GM23338 (cell line): ENCODE measurements around the gene FPGS. TPM values are rescaled to one million over a fixed set of nuclear protein-coding genes. Genes with fewer than 3 reads are reported as not detected.

Experiments
- ATAC-seq: fragments of 200-7000 bp; cut with Tn5 transposase; 3 replicates; pipeline ENCODE4 v1.9.1; 2020
- DNase-seq: peaks from one replicate; pipeline ENCODE4 v3.0.0-alpha.2; 2015; ENCODE audit warnings: low spot score
- H2AFZ ChIP-seq: fragments of 200-600 bp; sonication (generic); 2 replicates; pipeline ENCODE4 v1.8.0; 2016; ENCODE audit warnings: antibody characterized with exemption, mild to moderate bottlenecking, moderate library complexity
- H3F3A ChIP-seq: fragments of 200-600 bp; sonication (generic); replicated peaks from 2 replicates; pipeline ENCODE4 v1.8.0; 2017; ENCODE audit warnings: antibody characterized with exemption, mixed run types, low read depth
- H3K27ac ChIP-seq: fragments of 200-600 bp; sonication (generic); 2 replicates; pipeline ENCODE4 v1.6.1; 2016; ENCODE audit warnings: low read depth
- H3K27me3 ChIP-seq: fragments of 200-600 bp; sonication (generic); 2 replicates; pipeline ENCODE4 v1.8.0; 2016; ENCODE audit warnings: mild to moderate bottlenecking, mixed run types, moderate library complexity; ENCODE audit not compliant: insufficient read depth
- H3K36me3 ChIP-seq: fragments of 200-600 bp; sonication (generic); 2 replicates; pipeline ENCODE4 v1.8.0; 2016; ENCODE audit warnings: mild to moderate bottlenecking; ENCODE audit not compliant: insufficient read depth
- H3K4me1 ChIP-seq: fragments of 200-600 bp; sonication (generic); 2 replicates; pipeline ENCODE4 v1.8.0; 2016; ENCODE audit warnings: mild to moderate bottlenecking, moderate library complexity; ENCODE audit not compliant: insufficient read depth
- H3K4me2 ChIP-seq: fragments of 200-600 bp; sonication (generic); 2 replicates; pipeline ENCODE4 v1.7.1; 2017; ENCODE audit warnings: mixed run types
- H3K4me3 ChIP-seq: fragments of 200-600 bp; sonication (generic); 2 replicates; pipeline ENCODE4 v1.6.1; 2016; ENCODE audit warnings: mixed run types
- H3K79me2 ChIP-seq: fragments of 200-600 bp; sonication (generic); replicated peaks from 2 replicates; pipeline ENCODE4 v1.8.0; 2017; ENCODE audit warnings: mild to moderate bottlenecking; ENCODE audit not compliant: insufficient read depth
- H3K9me2 ChIP-seq: fragments of 200-600 bp; sonication (generic); 2 replicates; pipeline ENCODE4 v1.8.0; 2017; ENCODE audit not compliant: insufficient read depth
- H4K20me1 ChIP-seq: fragments of 200-600 bp; sonication (generic); replicated peaks from 2 replicates; pipeline ENCODE4 v1.8.0; 2017; ENCODE audit warnings: mild to moderate bottlenecking; ENCODE audit not compliant: insufficient read depth
- H3K27ac Mint-ChIP-seq: 2 replicates; pipeline ENCODE4 v1.8.0; 2020; ENCODE audit warnings: inconsistent platforms, mild to moderate bottlenecking, moderate library complexity, mixed read lengths
- H3K27me3 Mint-ChIP-seq: 3 replicates; pipeline ENCODE4 v1.8.0; 2022; ENCODE audit warnings: low read depth, mild to moderate bottlenecking, moderate library complexity, mixed read lengths, inconsistent platforms; ENCODE audit not compliant: insufficient read depth, poor library complexity
- H3K36me3 Mint-ChIP-seq: 3 replicates; pipeline ENCODE4 v1.8.0; 2021; ENCODE audit warnings: low read depth, mild to moderate bottlenecking, inconsistent platforms, moderate library complexity, mixed read lengths
- H3K4me1 Mint-ChIP-seq: 3 replicates; pipeline ENCODE4 v1.8.0; 2020; ENCODE audit warnings: mild to moderate bottlenecking, inconsistent platforms, mixed read lengths
- H3K4me3 Mint-ChIP-seq: 3 replicates; pipeline ENCODE4 v1.8.0; 2021; ENCODE audit warnings: moderate library complexity, mild to moderate bottlenecking, inconsistent platforms, mixed read lengths
- H3K9me3 Mint-ChIP-seq: 3 replicates; pipeline ENCODE4 v1.8.0; 2020; ENCODE audit warnings: moderate library complexity, mild to moderate bottlenecking, inconsistent platforms, mixed read lengths
- CREB1 ChIP-seq: fragments of 250-450 bp; sonication (Bioruptor Pico); IDR thresholded peaks from 2 replicates; pipeline ENCODE4 v1.5.0; 2020; ENCODE audit warnings: low read depth, mild to moderate bottlenecking, moderate library complexity
- EZH2 ChIP-seq: fragments of 200-600 bp; sonication (generic); IDR thresholded peaks from one replicate; pipeline ENCODE4 v1.8.0; 2017; ENCODE audit warnings: antibody characterized with exemption, mild to moderate bottlenecking, low read depth; ENCODE audit not compliant: unreplicated experiment
- EZH2phosphoT487 ChIP-seq: fragments of 200-600 bp; sonication (generic); IDR thresholded peaks from one replicate; pipeline ENCODE4 v1.8.1; 2018; ENCODE audit warnings: antibody characterized with exemption; ENCODE audit not compliant: unreplicated experiment
- JUNB ChIP-seq: IDR thresholded peaks from one replicate; pipeline ENCODE4 v1.6.1; 2016; ENCODE audit warnings: antibody characterized with exemption; ENCODE audit not compliant: unreplicated experiment
- NANOG ChIP-seq: IDR thresholded peaks from 2 replicates; pipeline ENCODE4 v1.6.1; 2016; ENCODE audit warnings: antibody characterized with exemption, borderline replicate concordance
- POLR2AphosphoS5 ChIP-seq: IDR thresholded peaks from 2 replicates; pipeline ENCODE4 v1.6.1; 2016; ENCODE audit warnings: antibody characterized with exemption, low read depth
- STAT1 ChIP-seq: IDR thresholded peaks from one replicate; pipeline ENCODE4 v1.6.1; 2016; ENCODE audit warnings: antibody characterized with exemption; ENCODE audit not compliant: unreplicated experiment
- ZNF114 ChIP-seq: fragments of 250-450 bp; sonication (Bioruptor Pico); IDR thresholded peaks from 2 replicates; pipeline ENCODE4 v1.5.0; 2020; ENCODE audit warnings: mild to moderate bottlenecking, moderate library complexity
- ZNF331 ChIP-seq: fragments of 250-450 bp; sonication (Bioruptor Pico); IDR thresholded peaks from 2 replicates; pipeline ENCODE4 v1.5.0; 2020; ENCODE audit warnings: low read depth, mild to moderate bottlenecking, moderate library complexity
- polyA plus RNA-seq: library from polyadenylated mRNA; unstranded; fragments of >200 nt; fragmentation: Nextera tagmentation; extraction: Ambion mirVana; gene quantifications from 2 replicates; pipeline ENCODE4 v1.2.1, GENCODE V29; 2016
- total RNA-seq: library from RNA; depleted of rRNA; stranded (reverse); fragments of >200 nt; shearing (Covaris generic); gene quantifications from 2 replicates; pipeline ENCODE4 v1.2.3, GENCODE V29; 2014
- TF ChIP-seq, protein P1 (sequence below): IDR thresholded peaks from one replicate; pipeline ENCODE4 v1.6.1; 2018; ENCODE audit warnings: antibody characterized with exemption; ENCODE audit not compliant: unreplicated experiment
- TF ChIP-seq, protein P2 (sequence below): IDR thresholded peaks from 2 replicates; pipeline ENCODE4 v1.6.1; 2016; ENCODE audit warnings: antibody characterized with exemption
- TF ChIP-seq, protein P3 (sequence below), 2 experiments: fragments of 200-600 bp in 1 of 2; sonication (generic) in 1 of 2; conservative IDR thresholded peaks; 2 replicates each; pipeline versions ENCODE4 v1.5.1 to v1.6.1; 2016 to 2017; ENCODE audit warnings: antibody characterized with exemption in 2 of 2, low read depth in 2 of 2, mild to moderate bottlenecking in 2 of 2, moderate library complexity in 1 of 2
- TF ChIP-seq, protein P4 (sequence below): fragments of 250-450 bp; sonication (Bioruptor Pico); IDR thresholded peaks from 2 replicates; pipeline ENCODE4 v1.5.0; 2020; ENCODE audit warnings: mild to moderate bottlenecking, moderate library complexity

Gene FPGS
- total and polyA plus RNA-seq, 2 experiments from 2014 or later: 40.7 to 87.2 TPM

DNA sequence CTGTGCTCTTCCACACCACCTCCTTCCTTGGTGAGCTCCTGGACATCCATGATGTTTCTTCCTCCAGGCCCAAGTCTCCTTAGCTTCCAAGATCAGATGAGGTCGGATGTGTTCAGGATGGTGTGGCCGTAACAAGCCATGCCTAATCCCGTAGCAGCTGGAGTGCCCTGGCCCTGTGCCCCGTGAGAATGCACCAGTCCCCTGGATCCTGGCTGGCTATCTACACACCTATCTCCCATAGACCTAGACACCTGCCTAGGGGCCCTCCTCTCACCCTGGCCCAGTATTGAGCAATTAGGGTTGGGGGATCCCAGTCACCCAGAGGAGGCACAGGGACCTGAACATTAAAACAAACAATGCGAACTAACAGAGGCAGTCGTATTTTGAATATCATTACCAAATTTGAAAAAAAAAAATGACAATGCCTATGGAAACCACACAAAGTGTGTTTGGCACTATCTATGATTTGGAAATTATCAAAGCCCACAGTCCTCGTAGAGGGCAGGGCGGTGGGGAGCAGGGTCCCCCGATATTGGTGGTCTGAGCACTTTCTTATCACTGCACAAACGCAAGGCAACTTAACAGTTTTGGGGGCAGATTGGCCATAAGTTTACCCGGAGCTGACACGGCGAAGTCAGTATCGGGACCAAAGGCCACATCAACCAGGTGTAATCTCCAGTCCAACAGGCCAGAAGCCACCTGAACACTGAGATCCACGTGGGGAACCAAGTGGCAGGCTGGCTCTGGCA, 38.6 kb downstream of the FPGS start:
- no peaks in the 10 kb centered on the region; the same call in 1 of the 2 replicates for H3K4me1 ChIP-seq
- peaks cover 5% of the 10 kb centered on the region for H3K27me3 Mint-ChIP-seq
- DNase-seq (no peak), ATAC-seq (no peak)
- H3K36me3 ChIP-seq: no peaks in the 10 kb centered on the region
- H3K27ac ChIP-seq: no peak overlapping the region
- no peak overlapping the region for H3K4me2 ChIP-seq
- no peaks in the 10 kb centered on the region for H3F3A ChIP-seq
- H3K4me3 ChIP-seq: no peak overlapping the region
- peaks cover 16% of the 10 kb centered on the region for H3K4me1 Mint-ChIP-seq
- H3K9me3 Mint-ChIP-seq: no peaks in the 10 kb centered on the region
- H3K79me2 ChIP-seq: no peaks in the 10 kb centered on the region
- no peak overlapping the region for H3K27ac Mint-ChIP-seq
- H2AFZ ChIP-seq: no peak overlapping the region
- H3K4me3 Mint-ChIP-seq: no peak overlapping the region
- no peaks in the 10 kb centered on the region for H4K20me1 ChIP-seq
- TF ChIP-seq STAT1: no peak
- TF ChIP-seq ZNF114 (CRISPR knock-in tag): no peak
- no peak for TF ChIP-seq EZH2
- no peak for TF ChIP-seq EZH2phosphoT487
- TF ChIP-seq CREB1 (CRISPR knock-in tag): no peak
- TF ChIP-seq, protein P1, sequence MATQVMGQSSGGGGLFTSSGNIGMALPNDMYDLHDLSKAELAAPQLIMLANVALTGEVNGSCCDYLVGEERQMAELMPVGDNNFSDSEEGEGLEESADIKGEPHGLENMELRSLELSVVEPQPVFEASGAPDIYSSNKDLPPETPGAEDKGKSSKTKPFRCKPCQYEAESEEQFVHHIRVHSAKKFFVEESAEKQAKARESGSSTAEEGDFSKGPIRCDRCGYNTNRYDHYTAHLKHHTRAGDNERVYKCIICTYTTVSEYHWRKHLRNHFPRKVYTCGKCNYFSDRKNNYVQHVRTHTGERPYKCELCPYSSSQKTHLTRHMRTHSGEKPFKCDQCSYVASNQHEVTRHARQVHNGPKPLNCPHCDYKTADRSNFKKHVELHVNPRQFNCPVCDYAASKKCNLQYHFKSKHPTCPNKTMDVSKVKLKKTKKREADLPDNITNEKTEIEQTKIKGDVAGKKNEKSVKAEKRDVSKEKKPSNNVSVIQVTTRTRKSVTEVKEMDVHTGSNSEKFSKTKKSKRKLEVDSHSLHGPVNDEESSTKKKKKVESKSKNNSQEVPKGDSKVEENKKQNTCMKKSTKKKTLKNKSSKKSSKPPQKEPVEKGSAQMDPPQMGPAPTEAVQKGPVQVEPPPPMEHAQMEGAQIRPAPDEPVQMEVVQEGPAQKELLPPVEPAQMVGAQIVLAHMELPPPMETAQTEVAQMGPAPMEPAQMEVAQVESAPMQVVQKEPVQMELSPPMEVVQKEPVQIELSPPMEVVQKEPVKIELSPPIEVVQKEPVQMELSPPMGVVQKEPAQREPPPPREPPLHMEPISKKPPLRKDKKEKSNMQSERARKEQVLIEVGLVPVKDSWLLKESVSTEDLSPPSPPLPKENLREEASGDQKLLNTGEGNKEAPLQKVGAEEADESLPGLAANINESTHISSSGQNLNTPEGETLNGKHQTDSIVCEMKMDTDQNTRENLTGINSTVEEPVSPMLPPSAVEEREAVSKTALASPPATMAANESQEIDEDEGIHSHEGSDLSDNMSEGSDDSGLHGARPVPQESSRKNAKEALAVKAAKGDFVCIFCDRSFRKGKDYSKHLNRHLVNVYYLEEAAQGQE: no peak
- TF ChIP-seq, protein P2, sequence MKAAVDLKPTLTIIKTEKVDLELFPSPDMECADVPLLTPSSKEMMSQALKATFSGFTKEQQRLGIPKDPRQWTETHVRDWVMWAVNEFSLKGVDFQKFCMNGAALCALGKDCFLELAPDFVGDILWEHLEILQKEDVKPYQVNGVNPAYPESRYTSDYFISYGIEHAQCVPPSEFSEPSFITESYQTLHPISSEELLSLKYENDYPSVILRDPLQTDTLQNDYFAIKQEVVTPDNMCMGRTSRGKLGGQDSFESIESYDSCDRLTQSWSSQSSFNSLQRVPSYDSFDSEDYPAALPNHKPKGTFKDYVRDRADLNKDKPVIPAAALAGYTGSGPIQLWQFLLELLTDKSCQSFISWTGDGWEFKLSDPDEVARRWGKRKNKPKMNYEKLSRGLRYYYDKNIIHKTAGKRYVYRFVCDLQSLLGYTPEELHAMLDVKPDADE: no peak
- TF ChIP-seq, protein P3, sequence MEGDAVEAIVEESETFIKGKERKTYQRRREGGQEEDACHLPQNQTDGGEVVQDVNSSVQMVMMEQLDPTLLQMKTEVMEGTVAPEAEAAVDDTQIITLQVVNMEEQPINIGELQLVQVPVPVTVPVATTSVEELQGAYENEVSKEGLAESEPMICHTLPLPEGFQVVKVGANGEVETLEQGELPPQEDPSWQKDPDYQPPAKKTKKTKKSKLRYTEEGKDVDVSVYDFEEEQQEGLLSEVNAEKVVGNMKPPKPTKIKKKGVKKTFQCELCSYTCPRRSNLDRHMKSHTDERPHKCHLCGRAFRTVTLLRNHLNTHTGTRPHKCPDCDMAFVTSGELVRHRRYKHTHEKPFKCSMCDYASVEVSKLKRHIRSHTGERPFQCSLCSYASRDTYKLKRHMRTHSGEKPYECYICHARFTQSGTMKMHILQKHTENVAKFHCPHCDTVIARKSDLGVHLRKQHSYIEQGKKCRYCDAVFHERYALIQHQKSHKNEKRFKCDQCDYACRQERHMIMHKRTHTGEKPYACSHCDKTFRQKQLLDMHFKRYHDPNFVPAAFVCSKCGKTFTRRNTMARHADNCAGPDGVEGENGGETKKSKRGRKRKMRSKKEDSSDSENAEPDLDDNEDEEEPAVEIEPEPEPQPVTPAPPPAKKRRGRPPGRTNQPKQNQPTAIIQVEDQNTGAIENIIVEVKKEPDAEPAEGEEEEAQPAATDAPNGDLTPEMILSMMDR (conservative IDR thresholded peaks at IDR 0.05; ENCODE audit: low read depth in 2 of 2): no peak
- no peak for TF ChIP-seq POLR2AphosphoS5
- no peak for TF ChIP-seq ZNF331
- TF ChIP-seq, protein P4, sequence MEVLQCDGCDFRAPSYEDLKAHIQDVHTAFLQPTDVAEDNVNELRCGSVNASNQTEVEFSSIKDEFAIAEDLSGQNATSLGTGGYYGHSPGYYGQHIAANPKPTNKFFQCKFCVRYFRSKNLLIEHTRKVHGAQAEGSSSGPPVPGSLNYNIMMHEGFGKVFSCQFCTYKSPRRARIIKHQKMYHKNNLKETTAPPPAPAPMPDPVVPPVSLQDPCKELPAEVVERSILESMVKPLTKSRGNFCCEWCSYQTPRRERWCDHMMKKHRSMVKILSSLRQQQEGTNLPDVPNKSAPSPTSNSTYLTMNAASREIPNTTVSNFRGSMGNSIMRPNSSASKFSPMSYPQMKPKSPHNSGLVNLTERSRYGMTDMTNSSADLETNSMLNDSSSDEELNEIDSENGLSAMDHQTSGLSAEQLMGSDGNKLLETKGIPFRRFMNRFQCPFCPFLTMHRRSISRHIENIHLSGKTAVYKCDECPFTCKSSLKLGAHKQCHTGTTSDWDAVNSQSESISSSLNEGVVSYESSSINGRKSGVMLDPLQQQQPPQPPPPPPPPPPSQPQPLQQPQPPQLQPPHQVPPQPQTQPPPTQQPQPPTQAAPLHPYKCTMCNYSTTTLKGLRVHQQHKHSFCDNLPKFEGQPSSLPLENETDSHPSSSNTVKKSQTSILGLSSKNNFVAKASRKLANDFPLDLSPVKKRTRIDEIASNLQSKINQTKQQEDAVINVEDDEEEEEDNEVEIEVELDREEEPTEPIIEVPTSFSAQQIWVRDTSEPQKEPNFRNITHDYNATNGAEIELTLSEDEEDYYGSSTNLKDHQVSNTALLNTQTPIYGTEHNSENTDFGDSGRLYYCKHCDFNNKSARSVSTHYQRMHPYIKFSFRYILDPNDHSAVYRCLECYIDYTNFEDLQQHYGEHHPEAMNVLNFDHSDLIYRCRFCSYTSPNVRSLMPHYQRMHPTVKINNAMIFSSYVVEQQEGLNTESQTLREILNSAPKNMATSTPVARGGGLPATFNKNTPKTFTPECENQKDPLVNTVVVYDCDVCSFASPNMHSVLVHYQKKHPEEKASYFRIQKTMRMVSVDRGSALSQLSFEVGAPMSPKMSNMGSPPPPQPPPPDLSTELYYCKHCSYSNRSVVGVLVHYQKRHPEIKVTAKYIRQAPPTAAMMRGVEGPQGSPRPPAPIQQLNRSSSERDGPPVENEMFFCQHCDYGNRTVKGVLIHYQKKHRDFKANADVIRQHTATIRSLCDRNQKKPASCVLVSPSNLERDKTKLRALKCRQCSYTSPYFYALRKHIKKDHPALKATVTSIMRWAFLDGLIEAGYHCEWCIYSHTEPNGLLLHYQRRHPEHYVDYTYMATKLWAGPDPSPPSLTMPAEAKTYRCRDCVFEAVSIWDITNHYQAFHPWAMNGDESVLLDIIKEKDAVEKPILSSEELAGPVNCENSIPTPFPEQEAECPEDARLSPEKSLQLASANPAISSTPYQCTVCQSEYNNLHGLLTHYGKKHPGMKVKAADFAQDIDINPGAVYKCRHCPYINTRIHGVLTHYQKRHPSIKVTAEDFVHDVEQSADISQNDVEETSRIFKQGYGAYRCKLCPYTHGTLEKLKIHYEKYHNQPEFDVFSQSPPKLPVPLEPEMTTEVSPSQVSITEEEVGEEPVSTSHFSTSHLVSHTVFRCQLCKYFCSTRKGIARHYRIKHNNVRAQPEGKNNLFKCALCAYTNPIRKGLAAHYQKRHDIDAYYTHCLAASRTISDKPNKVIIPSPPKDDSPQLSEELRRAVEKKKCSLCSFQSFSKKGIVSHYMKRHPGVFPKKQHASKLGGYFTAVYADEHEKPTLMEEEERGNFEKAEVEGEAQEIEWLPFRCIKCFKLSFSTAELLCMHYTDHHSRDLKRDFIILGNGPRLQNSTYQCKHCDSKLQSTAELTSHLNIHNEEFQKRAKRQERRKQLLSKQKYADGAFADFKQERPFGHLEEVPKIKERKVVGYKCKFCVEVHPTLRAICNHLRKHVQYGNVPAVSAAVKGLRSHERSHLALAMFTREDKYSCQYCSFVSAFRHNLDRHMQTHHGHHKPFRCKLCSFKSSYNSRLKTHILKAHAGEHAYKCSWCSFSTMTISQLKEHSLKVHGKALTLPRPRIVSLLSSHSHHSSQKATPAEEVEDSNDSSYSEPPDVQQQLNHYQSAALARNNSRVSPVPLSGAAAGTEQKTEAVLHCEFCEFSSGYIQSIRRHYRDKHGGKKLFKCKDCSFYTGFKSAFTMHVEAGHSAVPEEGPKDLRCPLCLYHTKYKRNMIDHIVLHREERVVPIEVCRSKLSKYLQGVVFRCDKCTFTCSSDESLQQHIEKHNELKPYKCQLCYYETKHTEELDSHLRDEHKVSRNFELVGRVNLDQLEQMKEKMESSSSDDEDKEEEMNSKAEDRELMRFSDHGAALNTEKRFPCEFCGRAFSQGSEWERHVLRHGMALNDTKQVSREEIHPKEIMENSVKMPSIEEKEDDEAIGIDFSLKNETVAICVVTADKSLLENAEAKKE (CRISPR knock-in tag): no peak
- TF ChIP-seq JUNB: no peak
- no peak for TF ChIP-seq NANOG
- H3K9me2 ChIP-seq: no peaks in the 10 kb centered on the region
- H3K27me3 ChIP-seq: no peaks in the 10 kb centered on the region
- no peaks in the 10 kb centered on the region for H3K36me3 Mint-ChIP-seq
